ENCODE measurements around the gene MYOZ3. TPM values are rescaled to one million over a fixed set of nuclear protein-coding genes. Genes with fewer than 3 reads are reported as not detected.

Gene MYOZ3
- polyA plus RNA-seq, 1 donor, result 3.0 TPM

GRCh38 chr5:150642991-150643710 is 17.9 kb upstream of the MYOZ3 start:
- no CpG with 5 or more reads among the region's 12 CpGs for WGBS (ENCODE audit: insufficient coverage, low lambda C conversion rate)
- Histone ChIP-seq H3K9me3 (ENCODE audit: control insufficient read depth, low read depth, low read length) (no peaks in the 10 kb centered on the region), H3K27me3 (ENCODE audit: control insufficient read depth, insufficient read depth, low read length) (no peaks in the 10 kb centered on the region), H3K4me3 (ENCODE audit: low read length) (no peak overlapping the region), H3K36me3 (ENCODE audit: control insufficient read depth, insufficient read depth, low read length) (peaks cover 17% of the 10 kb centered on the region), H3K4me1 (ENCODE audit: control insufficient read depth, insufficient read depth, low read length) (peaks cover 42% of the 10 kb centered on the region), H3K27ac (ENCODE audit: low read length) (no peak overlapping the region)
- DNase-seq, result no peak

DNA sequence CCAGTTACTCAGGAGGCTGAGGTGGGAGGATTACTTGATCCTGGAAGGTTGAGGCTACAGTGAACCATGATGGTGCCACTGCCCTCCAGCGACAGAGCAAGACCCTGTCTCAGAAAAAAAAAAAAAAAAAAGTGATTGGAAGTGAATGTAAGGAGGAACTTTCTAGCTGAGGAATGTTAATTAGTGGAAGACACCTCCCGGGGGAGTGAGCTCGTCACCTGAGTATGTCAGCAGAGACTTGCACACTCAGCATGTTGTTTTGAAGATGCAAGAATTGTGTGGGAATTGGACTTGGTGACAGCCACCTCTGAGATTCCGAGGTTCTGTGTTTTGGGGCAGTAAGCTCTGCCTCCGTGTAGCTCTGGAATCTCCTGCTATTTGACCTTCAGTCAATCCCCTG is 17.0 kb upstream of the MYOZ3 start:
- Histone ChIP-seq H3K4me1 (ENCODE audit: control insufficient read depth, insufficient read depth, low read length) (peaks cover 38% of the 10 kb centered on the region), H3K9me3 (ENCODE audit: control insufficient read depth, low read depth, low read length) (no peaks in the 10 kb centered on the region), H3K27me3 (ENCODE audit: control insufficient read depth, insufficient read depth, low read length) (no peaks in the 10 kb centered on the region), H3K27ac (ENCODE audit: low read length) (no peak overlapping the region), H3K4me3 (ENCODE audit: low read length) (no peak overlapping the region), H3K36me3 (ENCODE audit: control insufficient read depth, insufficient read depth, low read length) (peaks cover 26% of the 10 kb centered on the region)
- no peak for DNase-seq
- WGBS (ENCODE audit: insufficient coverage, low lambda C conversion rate), result 60% methylated on average over 1 of the region's 5 CpGs

GRCh38 chr5:150644514-150644913 is 16.5 kb upstream of the MYOZ3 start:
- peaks cover 34% of the 10 kb centered on the region for H3K4me1 ChIP-seq (ENCODE audit: control insufficient read depth, insufficient read depth, low read length)
- H3K9me3 ChIP-seq (ENCODE audit: control insufficient read depth, low read depth, low read length), result no peaks in the 10 kb centered on the region
- no CpG with 5 or more reads among the region's 2 CpGs for WGBS (ENCODE audit: insufficient coverage, low lambda C conversion rate)
- no peak overlapping the region for H3K4me3 ChIP-seq (ENCODE audit: low read length)
- H3K27me3 ChIP-seq (ENCODE audit: control insufficient read depth, insufficient read depth, low read length), result no peaks in the 10 kb centered on the region
- no peak overlapping the region for H3K27ac ChIP-seq (ENCODE audit: low read length)
- DNase-seq, result no peak
- H3K36me3 ChIP-seq (ENCODE audit: control insufficient read depth, insufficient read depth, low read length), result peaks cover 31% of the 10 kb centered on the region

DNA sequence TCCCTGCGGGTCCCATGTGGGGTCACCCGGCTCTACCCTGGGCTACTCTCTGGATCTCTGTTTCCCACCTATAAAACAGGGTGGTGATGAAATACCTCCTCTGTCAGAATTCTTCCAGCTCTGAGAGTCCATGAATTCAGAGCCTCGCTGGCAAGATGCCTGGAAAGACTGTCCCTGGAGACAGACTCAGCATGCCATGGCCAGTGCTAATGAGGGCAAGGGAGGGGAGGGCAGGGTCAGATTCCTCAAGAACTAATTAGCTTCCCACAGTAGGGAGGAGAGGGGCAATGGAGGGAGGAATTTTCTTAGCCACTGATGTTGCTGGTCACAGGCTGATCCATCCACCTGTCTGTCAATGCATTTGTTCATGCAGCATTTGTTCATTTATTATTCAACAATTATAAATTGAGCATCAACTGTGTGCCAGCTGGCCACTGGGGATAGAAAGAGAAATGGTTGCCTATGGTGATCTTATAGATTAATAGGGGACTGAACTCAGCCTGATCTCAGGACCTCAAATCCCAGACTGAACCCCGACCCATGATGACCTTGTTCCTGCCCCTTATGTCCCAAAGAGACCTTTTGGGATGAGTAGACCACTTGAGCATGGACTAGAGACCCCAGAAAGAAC is 15.9 kb upstream of the MYOZ3 start:
- peaks cover 27% of the 10 kb centered on the region for H3K4me1 ChIP-seq (ENCODE audit: control insufficient read depth, insufficient read depth, low read length)
- H3K36me3 ChIP-seq (ENCODE audit: control insufficient read depth, insufficient read depth, low read length), result peaks cover 35% of the 10 kb centered on the region
- H3K4me3 ChIP-seq (ENCODE audit: low read length), result no peak overlapping the region
- no CpG with 5 or more reads among the region's 4 CpGs for WGBS (ENCODE audit: insufficient coverage, low lambda C conversion rate)
- no peak overlapping the region for H3K27ac ChIP-seq (ENCODE audit: low read length)
- no peak for DNase-seq
- H3K9me3 ChIP-seq (ENCODE audit: control insufficient read depth, low read depth, low read length), result no peaks in the 10 kb centered on the region
- no peaks in the 10 kb centered on the region for H3K27me3 ChIP-seq (ENCODE audit: control insufficient read depth, insufficient read depth, low read length)

GRCh38 chr5:150647275-150648251 is 13.5 kb upstream of the MYOZ3 start:
- no peak for DNase-seq
- H3K9me3 ChIP-seq (ENCODE audit: control insufficient read depth, low read depth, low read length), result no peaks in the 10 kb centered on the region
- no peaks in the 10 kb centered on the region for H3K27me3 ChIP-seq (ENCODE audit: control insufficient read depth, insufficient read depth, low read length)
- peaks cover 53% of the 10 kb centered on the region for H3K36me3 ChIP-seq (ENCODE audit: control insufficient read depth, insufficient read depth, low read length)
- no CpG with 5 or more reads among the region's 25 CpGs for WGBS (ENCODE audit: insufficient coverage, low lambda C conversion rate)
- H3K4me1 ChIP-seq (ENCODE audit: control insufficient read depth, insufficient read depth, low read length), result peaks cover 11% of the 10 kb centered on the region
- no peak overlapping the region for H3K27ac ChIP-seq (ENCODE audit: low read length)
- H3K4me3 ChIP-seq (ENCODE audit: low read length), result no peak overlapping the region

- Histone ChIP-seq H3K9me3 (ENCODE audit: control insufficient read depth, low read depth, low read length) (no peaks in the 10 kb centered on the region), H3K27ac (ENCODE audit: low read length) (no peak overlapping the region), H3K36me3 (ENCODE audit: control insufficient read depth, insufficient read depth, low read length) (peaks cover 58% of the 10 kb centered on the region), H3K4me1 (ENCODE audit: control insufficient read depth, insufficient read depth, low read length) (peaks cover 5% of the 10 kb centered on the region), H3K4me3 (ENCODE audit: low read length) (no peak overlapping the region), H3K27me3 (ENCODE audit: control insufficient read depth, insufficient read depth, low read length) (no peaks in the 10 kb centered on the region)
- WGBS (ENCODE audit: insufficient coverage, low lambda C conversion rate), result no CpG with 5 or more reads among the region's 16 CpGs
- no peak for DNase-seq
These were observed 12.6 kb upstream of the MYOZ3 start for GRCh38 chr5:150648294-150649107.

- no peaks in the 10 kb centered on the region for H3K27me3 ChIP-seq (ENCODE audit: control insufficient read depth, insufficient read depth, low read length)
- peaks cover 59% of the 10 kb centered on the region for H3K36me3 ChIP-seq (ENCODE audit: control insufficient read depth, insufficient read depth, low read length)
- H3K27ac ChIP-seq (ENCODE audit: low read length), result no peak overlapping the region
- H3K4me3 ChIP-seq (ENCODE audit: low read length), result no peak overlapping the region
- no peak for DNase-seq
- WGBS (ENCODE audit: insufficient coverage, low lambda C conversion rate), result no CpG with 5 or more reads among the region's 46 CpGs
- peaks cover 5% of the 10 kb centered on the region for H3K4me1 ChIP-seq (ENCODE audit: control insufficient read depth, insufficient read depth, low read length)
- H3K9me3 ChIP-seq (ENCODE audit: control insufficient read depth, low read depth, low read length), result no peaks in the 10 kb centered on the region
These were observed 11.7 kb upstream of the MYOZ3 start for GRCh38 chr5:150649108-150650020.

GRCh38 chr5:150650021-150651006 is 10.7 kb upstream of the MYOZ3 start:
- Histone ChIP-seq H3K27ac (ENCODE audit: low read length) (no peak overlapping the region), H3K27me3 (ENCODE audit: control insufficient read depth, insufficient read depth, low read length) (no peaks in the 10 kb centered on the region), H3K4me3 (ENCODE audit: low read length) (no peak overlapping the region), H3K4me1 (ENCODE audit: control insufficient read depth, insufficient read depth, low read length) (peaks cover 5% of the 10 kb centered on the region), H3K36me3 (ENCODE audit: control insufficient read depth, insufficient read depth, low read length) (peaks cover 60% of the 10 kb centered on the region), H3K9me3 (ENCODE audit: control insufficient read depth, low read depth, low read length) (no peaks in the 10 kb centered on the region)
- no peak for DNase-seq
- no CpG with 5 or more reads among the region's 38 CpGs for WGBS (ENCODE audit: insufficient coverage, low lambda C conversion rate)

Data from large intestine (tissue), 3 donors.